ENCODE results near the gene AIM2.

Gene AIM2

GRCh38 chr1:159014851-159015250, 61.7 kb downstream of the AIM2 start:
- DNase-seq (ENCODE audit: low spot score) = no peak

GRCh38 chr1:159014003-159014571, 62.5 kb downstream of the AIM2 start:
- DNase-seq (ENCODE audit: low spot score) = no peak

DNA sequence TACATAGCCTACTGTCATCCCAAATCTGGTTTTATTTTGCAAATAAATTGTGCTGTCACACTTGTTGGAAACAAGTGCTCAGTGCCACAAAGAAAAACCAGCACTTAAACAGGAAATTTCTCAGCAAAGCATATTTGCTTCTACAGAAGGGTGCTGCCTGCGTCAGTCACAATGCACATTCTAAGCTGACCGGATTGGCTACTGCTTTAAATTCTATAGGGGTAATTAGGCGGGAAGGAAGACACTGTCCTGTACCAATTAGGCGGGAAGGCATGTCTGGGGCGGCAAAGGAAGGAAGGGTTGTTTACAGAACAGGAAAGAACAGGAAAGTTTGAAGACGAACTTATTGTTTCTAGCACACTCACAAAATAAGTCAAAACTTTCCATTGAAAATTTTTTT, 64.1 kb downstream of the AIM2 start:
- peak; percentile 23 for DNase-seq (ENCODE audit: low spot score)

Measured in Ammon's horn (tissue), 1 donor.